Stimulated activated CD4-positive, alpha-beta T cell treated with anti-CD3 and anti-CD28 coated beads, Interleukin-12 subunit alpha, Interleukin-12 subunit beta, amount 100 ng/mL, for 48 hours (primary cell): ENCODE measurements around the gene ACOT13.
"Not testable (repeated sequence)": the region's sequence is repeated elsewhere in the genome, so short reads cannot be mapped to it uniquely, and the experiment has no call there.

Source experiments
- DNase-seq, 3 donors: peaks; one replicate each; pipeline ENCODE4 v3.0.0-alpha.2; 2020; ENCODE audit warnings: low read depth in 2 of 3, low spot score in 1 of 3

The ACOT13 gene

DNA sequence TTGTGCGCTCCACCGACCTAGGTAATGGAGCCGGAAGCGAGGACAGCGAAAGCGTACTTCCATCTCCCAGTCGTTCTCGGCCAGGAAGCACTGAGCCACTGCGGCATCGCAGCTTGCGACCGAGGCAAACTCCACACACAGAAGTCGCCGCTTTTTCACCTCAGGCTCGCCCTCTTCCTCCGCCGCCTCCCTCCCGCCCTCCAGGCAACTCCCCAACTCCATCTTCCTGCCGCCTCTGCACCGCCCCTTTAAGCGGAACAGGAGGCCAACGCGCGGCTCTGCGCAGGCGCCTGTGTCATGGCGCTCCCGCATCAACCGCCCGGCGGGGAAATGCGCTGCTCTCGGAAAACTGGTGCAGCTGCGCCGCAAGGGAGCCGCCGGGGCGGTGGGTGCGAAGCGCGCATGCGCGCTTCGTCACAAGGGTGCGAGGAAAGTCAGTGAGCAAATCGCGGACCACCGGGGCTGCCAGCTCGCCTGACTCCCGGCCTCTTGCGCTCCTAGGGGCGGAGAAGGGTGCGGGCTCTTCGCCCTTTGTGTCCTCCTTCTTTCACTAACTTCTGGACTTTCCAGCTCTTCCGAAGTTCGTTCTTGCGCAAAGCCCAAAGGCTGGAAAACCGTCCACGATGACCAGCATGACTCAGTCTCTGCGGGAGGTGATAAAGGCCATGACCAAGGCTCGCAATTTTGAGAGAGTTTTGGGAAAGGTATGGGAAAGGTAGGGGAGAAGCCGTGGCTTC lies at the start of gene ACOT13, which contains the start of gene TDP2:
Gene ACOT13, plus strand, starts transcription at position 437 of the 737 bp plus-strand sequence. Its CDS starts 187 bp downstream, at position 624.
Gene TDP2, minus strand, starts transcription at position 259 of the 737 bp plus-strand sequence. Its CDS starts 37 bp downstream, at position 222.
- peak; percentile 85 to 93 (median 93) for DNase-seq

DNA sequence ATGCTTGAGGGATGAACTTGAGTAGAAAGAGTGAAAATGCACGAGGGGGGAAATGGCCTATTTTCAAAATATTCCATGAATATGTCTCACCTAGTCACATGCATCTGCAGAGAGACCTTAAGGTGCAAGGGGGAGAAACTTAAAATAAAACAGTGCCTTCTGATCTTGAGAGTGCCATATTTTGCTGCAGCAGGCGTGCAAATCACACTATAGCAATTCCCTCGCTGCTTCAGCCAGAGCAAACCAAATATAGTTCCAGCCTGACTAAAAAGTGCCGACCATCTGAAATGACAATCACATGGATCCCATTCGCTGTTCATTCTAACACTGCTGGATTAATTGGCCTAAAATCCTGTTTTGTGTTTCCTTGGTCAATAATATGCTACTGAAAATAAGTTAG lies 47.2 kb upstream of the ACOT13 start:
- DNase-seq: no peak

DNA sequence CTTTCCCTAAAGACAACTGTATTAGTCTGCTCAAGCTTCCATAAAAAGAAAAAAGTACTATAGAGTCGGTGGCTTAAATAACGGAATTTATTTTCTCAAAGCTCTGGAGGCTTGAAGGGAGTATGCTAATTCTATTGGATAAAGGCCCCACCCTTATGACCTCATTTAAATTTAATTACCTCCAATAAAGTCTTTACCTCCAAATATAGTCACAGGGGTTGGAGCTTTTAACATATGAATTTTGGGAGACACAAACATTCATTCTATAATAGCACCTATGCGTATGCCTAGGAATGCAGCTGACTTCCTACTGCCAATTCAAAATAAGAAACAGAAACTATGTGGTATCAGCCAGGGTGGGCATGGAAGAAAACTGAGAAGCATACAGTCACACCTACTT lies 46.2 kb upstream of the ACOT13 start:
- no peak for DNase-seq

DNA sequence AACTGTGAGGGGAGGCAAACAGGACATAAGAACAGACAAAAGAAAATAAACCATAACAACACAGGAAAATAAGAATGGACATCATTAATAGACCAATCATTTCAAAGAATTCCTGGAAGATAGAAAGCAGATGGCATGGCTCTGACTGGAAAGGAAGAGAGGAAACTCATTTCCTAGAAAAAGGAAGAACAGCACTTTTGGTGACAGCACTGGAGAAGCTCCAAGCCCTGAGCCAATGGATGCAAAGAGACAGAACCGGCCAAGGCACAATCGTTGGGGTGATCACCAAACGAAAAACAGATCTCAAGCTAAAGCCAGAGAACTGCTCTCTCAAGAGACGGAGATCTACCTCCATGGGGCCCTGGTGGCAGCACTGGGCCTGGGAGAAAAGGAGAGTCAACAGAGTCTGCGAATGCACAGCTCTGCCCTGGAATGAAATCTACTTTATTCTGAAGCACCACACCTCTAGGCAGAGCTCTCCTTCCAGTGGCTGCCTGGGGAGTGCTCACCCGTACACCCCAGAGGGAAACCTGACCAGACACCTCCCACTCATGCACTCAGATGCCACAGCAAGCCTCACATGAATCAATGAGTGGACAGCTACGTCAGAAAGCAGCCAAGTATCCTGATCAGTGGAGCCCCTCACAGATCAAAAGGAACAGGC lies 45.1 kb upstream of the ACOT13 start:
- DNase-seq: no peak

DNA sequence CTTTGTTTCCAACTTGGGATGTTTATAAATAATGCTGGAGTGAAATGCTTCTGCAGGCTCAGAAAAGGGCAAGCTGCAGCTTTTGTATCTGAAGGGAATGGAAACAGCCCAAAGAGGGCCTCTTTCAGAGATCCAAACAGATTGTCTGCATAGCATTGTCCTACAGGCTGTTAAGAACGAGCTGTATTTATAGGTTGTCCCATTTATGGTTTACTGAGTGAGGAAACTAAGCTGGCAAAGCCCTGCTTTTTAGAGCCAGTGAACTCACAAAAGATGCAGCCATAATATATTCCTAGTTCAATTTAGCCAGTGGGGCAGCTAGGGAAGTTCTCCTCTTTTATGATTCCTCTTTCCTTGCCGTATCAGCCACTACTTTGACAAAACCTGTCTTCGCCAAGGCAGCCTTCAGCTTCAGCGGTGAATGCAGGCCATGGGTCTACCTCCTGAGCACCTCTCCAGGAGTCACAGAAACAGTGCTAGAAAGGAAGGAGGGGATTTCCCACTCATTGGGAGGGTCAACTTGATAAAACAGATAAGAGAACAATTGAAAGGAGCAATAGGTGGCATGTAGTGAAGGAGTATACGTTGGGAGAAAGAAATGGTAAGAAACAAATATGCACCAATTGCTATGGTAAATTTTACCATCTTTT lies 35.9 kb upstream of the ACOT13 start:
- DNase-seq: no peak

DNA sequence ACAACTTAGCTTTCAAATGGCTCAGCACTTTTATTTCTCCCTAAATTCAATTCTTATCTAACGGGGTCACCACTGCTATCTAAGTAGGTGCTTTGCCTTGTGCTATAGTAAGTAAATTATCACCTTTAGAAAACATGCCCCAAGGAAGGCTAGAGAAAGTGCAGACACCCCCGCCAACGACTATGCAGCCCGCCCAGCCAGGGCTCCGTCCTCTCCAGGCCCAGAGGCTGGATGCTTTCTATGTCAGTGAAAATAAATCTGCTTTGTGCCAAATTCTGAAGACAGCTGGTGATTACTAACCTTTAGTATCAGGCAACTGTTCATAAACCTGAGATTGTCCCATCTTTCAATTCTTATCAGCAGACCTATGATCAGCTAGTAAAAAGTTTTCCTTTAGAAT lies 35.2 kb upstream of the ACOT13 start:
- no peak for DNase-seq

DNA sequence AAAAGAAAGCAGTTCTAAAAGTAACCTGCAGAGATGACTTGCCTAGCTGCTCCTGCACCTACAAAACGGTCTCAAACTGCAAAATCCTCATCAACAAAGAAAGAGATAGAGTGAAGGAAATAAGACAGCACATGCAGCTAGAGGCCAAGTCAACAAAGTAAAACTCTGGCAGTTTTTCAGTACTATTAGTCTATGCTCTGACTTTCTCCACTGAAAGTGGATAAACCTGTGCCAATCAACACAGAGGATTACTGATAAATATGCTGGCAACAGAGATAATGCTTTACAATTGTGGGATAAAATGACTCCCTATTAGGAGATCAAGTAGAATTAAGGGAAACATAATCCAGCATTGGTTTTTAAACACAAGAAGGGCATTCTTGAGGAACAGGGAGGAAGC lies 34.3 kb upstream of the ACOT13 start:
- no peak for DNase-seq

DNA sequence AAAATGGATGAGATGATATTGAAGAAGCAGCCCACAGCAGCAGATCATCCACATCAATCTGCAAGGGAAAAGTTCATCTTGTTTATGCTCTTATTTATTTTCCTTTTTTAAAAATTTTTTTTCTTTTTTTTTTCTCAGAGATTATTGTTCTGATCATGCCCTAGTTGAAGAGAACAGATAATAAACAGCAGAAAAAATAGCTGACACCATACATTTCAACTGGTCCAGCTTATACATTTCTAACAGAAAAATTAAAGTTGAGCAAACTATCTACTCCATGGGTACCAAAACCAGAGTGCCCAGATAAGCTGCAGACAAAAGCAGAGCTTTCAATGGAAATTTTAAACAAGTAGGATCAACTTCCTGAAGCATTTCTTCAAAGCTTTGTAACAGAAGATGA lies 30.2 kb upstream of the ACOT13 start:
- DNase-seq: no peak

DNA sequence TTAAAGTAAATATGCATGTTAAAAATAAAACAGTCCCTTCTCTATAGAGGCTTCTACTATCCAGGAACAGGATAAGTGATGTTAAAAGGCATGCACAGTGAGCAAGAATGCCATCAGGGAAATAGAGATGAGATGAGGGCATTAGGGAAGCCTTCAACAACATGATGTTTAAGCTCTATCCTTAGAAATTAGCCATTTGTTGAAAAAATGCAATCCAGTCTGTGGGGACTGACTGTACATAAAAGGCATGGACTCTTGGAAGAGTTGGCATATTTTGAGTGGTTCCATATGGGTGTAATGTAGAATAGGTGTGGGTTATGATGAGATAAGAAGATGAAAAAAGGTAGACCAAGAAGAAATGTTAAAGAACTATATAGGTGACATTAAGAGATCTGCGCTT lies 26.7 kb upstream of the ACOT13 start:
- DNase-seq: no peak

DNA sequence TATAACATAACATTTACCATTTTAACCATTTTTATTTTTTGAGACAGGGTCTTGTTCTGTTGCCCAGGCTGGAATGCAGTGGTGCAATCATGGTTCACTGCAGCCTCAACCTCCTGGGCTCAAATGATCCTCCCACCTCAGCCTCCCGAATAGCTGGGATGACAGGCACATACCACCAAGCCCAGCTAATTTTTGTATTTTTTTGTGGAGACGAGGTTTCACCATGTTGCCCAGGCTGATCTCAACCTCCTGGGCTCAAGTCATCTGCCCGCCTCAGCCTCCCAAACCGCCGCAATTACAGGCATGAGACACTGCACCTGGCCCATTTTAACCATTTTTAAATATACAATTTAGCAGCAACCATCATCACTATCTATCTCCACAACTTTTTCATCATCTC lies 26.2 kb upstream of the ACOT13 start:
- not testable (repeated sequence) for DNase-seq

DNA sequence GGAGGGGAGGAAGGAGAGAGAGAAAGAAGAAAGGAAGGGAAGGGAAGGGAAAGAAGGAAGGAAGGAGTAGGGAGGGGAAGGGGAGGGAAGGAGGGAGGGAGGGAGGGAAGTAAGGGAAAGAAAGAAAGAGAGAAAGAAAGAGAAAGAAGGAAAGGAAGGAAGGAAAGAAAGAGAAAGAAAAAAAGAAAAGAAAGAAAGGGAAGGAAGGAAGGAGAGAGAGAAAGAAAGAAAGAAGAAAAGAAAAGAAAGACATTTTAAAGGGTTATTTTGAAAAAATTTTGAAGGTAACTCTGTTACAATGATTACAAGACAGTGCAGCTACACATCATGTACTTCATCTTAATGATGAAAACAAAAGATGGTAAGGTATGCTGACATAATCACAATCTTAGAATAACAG lies 24.8 kb upstream of the ACOT13 start:
- no peak for DNase-seq

DNA sequence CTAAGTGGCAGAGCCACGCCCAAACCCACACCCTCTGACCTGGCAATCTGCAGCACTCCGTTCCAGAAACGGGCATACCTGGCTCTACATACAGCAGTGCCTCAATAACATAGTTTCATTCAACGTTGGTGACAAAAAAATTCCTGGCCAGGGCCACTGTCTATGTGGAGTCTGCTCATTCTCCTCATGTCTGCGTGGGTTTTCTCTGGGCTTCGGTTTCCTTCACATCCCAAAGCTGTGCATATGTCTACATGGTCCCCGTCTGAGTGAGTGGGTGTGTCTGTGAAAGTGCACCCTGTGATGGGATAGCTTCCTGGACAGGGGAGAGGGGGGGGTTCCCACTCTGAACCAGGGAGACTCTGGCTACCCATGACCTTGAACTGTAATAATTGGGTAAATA lies 23.0 kb upstream of the ACOT13 start:
- DNase-seq: no peak

DNA sequence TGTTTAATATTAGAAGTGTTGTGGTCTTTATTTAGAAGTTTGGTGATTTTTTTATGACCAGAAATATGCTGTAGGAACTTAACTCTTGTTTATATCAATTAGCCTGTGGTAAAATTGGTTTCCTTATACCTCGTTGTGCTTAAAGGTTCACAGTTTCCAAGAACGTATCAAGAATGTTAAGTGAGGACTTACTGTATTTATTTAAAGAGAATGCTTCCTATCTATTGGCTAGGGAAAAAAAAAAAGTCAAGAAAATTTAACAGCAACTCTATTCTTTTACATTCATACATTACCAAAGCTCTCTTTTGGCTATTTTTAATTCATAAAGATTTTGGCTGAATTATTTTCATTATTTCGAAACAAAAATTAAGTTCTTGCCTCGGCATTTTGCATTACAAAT lies 22.5 kb upstream of the ACOT13 start:
- DNase-seq: no peak

DNA sequence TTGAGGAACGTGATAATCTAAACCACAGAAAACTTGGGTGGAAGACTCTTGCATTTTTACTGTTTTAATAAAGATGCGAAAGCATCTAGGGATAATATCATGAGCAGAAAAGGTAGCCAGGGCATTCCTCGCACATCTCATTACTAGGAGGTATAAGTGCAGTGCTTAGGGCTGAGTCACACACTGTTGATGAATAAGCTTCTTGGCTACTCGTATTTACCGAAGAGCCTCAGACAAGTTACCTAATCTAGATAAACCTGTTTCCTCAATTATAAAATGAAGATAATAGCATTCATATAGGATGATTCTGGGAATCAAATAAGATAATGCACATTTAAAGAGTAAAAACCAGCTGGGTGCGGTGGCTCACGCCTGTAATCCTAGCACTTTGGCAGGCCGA lies 20.1 kb upstream of the ACOT13 start:
- no peak for DNase-seq

DNA sequence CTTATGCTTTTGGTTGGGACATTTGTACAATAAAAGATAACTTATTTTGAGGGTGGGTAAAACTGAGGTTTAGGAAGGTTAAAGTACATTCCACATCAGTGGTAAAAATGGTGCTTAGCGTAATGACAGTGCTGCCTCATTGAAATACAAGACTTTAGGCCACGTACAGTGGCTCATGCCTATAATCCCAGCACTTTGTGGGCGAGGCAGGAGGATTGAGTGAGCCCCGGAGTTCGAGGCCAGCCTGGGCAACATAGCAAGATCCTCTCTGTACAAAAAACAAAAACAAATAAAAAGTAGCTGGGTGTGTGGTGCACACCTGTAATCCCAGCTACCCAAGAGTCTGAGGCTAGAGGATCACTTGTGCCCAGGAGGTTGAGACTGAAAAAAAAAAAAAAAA lies 18.6 kb upstream of the ACOT13 start:
- DNase-seq: no peak

DNA sequence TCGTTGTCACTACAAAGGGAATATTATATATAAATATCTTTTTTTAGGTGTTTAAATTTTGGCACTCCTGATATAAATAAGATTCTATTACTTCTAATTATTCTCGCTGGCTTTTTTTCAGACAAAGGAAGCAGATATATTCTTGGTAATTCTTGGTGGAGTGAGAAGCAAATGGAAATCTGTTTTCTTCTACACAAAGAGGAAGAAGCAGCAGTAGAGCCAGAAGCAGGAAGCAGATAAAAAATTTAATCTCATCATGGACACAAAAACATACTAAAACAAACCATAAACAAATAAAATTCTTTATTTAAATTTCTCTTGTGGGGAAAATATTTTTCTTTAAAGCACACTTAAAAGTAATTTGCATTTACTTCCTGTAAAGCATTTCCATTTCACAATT lies 17.2 kb upstream of the ACOT13 start:
- DNase-seq: no peak

DNA sequence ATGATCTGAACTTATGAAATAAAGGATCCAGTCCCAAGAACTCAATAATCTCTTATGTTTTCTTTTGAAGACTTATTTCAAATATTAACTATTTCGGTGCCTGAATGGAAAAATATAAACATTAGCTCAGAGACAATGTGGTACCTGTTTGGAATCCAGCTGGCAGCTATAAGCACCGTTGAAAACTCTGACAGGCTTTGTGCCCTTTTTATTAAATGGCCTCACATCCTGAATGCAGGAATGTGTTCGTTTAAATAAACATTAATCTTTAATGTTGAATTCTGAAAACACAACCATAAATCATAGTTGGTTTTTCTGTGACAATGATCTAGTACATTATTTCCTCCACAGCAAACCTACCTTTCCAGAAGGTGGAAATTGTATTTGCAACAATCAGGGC lies 16.5 kb upstream of the ACOT13 start:
- no peak for DNase-seq

DNA sequence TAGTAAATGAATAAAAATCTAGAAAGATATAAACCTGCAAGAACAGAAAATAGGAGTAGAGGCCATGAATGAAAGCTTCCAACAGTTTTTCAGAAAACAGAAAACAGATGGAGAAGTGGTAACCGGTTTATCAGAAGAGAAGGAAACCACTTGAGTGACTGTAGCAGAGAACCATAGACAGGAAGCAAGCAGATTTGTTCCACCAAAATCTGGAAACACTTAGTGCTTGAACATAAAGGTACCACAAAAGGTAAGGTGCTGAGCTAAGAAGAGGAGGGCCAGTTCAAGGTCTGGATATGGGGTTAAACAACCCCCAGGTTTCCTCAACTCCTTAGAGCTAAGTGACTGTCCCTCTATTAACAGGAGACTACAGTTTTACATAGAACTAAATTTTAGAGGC lies 11.7 kb upstream of the ACOT13 start:
- no peak for DNase-seq

DNA sequence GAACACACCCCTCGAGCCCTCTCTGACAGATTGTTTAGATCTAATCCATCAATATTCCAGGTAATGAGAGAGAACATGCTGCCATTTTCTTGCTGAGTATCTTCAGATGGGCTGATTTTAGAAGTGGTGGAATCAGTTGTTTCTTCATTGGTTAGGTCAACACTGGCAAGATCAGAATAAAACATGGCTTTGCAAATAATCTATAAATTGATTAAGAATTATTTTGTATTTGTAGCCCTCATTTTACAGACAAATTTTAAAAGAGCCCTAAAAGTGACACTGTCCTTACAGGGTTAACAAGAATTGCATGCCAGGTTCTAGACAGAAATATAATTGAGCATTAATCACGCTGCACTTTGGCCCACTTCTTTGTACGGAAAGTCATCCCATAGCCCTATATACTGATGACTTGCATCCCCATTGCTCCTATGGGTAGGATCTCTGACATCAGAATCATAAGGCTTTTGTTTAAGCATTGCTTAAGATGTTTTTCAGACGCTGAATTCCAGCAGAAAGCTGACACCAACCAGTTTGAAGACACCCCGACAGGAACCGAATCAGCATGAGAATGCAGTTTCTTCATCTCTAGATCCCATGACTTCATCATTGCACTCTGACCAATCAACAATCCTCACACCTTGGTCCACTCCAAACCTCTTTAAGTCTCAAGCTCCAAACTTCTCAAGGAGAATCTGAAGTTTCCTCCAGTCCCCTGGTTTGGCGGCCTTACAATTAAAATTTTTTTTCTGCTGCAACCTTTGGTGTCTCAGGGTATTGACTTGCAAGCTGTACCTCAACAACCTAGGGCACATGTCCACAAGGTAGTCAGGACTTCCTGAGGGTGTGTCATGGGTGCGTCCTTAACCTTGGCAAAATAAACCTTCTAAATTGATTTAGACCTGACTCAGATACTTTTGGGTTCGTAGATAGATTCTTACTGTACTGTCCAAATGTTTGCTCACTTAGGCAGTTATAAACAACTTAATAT lies 8.0 kb upstream of the ACOT13 start:
- no peak for DNase-seq

DNA sequence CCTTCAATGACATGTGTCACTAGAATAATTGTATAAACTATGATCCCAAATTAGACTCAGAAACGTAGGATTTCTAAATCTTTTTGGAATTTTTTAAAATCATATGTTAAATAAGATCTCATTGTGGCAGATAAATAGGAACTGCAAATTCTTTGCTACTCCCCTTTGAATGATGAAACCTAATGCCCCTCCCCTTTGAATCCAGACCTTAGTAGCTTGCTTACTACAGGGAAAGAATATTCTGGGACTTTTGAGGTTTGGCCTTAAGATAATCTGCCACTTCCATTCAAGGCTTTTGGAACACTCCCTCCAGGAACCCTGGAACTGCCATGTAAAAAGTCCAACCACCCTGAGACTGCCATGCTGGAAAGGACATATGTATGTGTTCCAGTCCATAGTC lies 7.3 kb upstream of the ACOT13 start:
- no peak for DNase-seq

DNA sequence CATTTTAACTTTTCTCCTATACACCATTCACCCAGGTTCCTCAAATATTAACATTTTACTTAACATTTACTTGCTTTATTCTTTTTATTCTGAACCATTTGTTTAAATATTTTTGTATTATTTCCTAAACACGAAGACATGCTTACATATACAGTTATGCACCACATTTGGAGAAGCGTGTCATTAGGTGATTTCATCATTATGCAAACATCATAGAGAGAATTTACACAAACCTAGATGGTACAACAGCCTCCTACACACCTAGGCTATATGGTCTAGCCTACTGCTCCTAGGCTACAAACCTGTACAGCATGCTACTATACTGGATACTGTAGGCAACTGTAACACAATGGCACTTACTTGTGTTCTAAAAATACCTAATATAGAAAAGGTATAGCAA lies 6.8 kb upstream of the ACOT13 start:
- DNase-seq: no peak
